Mesothelial cell of epicardium (in vitro differentiated cells): Measurements from ENCODE around the gene TM4SF20. TPM values are rescaled to one million over a fixed set of nuclear protein-coding genes. Genes with fewer than 3 reads are reported as not detected.

Experiments
- DNase-seq, 2 experiments: peaks; one replicate each; pipeline ENCODE4 v3.0.0; 2021; ENCODE audit warnings: low spot score in 2 of 2; ENCODE audit not compliant: unreplicated experiment in 2 of 2
- H3K27ac Mint-ChIP-seq: 2 replicates; pipeline ENCODE4 v1.8.0; 2021; ENCODE audit warnings: mixed read lengths
- H3K27me3 Mint-ChIP-seq: 2 replicates; pipeline ENCODE4 v1.8.0; 2021; ENCODE audit warnings: low read depth, mixed read lengths
- H3K36me3 Mint-ChIP-seq: 2 replicates; pipeline ENCODE4 v1.8.0; 2021; ENCODE audit warnings: mixed read lengths
- H3K4me1 Mint-ChIP-seq: 2 replicates; pipeline ENCODE4 v1.8.0; 2021; ENCODE audit warnings: mixed read lengths
- H3K4me3 Mint-ChIP-seq: 2 replicates; pipeline ENCODE4 v1.8.0; 2021; ENCODE audit warnings: mild to moderate bottlenecking, moderate library complexity, mixed read lengths
- H3K9me3 Mint-ChIP-seq: 2 replicates; pipeline ENCODE4 v1.8.0; 2021; ENCODE audit warnings: mixed read lengths
- CTCF ChIP-seq: fragments of 200-600 bp; sonication (generic); IDR thresholded peaks from one replicate; pipeline ENCODE4 v1.5.0; 2021; ENCODE audit warnings: antibody characterized with exemption; ENCODE audit not compliant: unreplicated experiment
- total RNA-seq: library from RNA; stranded (reverse); gene quantifications from 3 replicates; pipeline ENCODE4 v1.2.1, GENCODE V29; 2021

TM4SF20 gene
- total RNA-seq, 1 donor from 2014 or later = not detected

DNA sequence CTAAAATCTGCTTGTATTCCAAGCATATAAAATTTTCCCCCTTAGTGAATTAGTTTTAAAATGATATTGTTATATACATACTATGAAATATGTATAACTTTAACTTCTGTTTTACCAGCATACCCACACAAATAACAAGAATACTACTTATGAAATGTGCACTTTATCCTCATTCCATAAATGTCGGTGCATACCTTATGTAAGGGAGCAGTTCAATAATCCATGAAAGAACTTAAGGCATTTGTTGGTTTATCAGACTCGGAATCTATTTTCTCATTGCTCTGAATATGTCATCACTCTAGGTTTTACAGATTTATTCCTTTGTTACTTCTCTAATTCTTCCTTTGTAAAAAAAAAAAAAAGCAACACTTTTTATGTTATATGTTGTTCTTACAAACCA, 66.5 kb downstream of the TM4SF20 start:
- Mint-ChIP-seq H3K27me3 (no peaks in the 10 kb centered on the region), H3K9me3 (peaks cover 2% of the 10 kb centered on the region), H3K27ac (no peak overlapping the region), H3K4me3 (no peak overlapping the region), H3K36me3 (no peaks in the 10 kb centered on the region), H3K4me1 (no peaks in the 10 kb centered on the region)
- no peak for DNase-seq
- no peak for TF ChIP-seq CTCF

Other genes with a start within 250 kb of the TM4SF20 start
- 0.11 to 0.18 TPM (median 0.11 TPM) in 3 replicates for gene COL4A4, start 215.1 kb downstream of the TM4SF20 start, total RNA-seq
- gene COL4A3, start 214.7 kb downstream of the TM4SF20 start, total RNA-seq = not detected in 3 replicates
- gene MFF, start 54.1 kb downstream of the TM4SF20 start, total RNA-seq = 90.2 to 93.9 TPM (median 93.3 TPM) in 3 replicates
- not detected in 3 replicates for gene SCYGR1, start 8.6 kb upstream of the TM4SF20 start, total RNA-seq
- 59.3 to 62.5 TPM (median 60.9 TPM) in 3 replicates for gene AGFG1, start 92.8 kb upstream of the TM4SF20 start, total RNA-seq
- gene SCYGR2, start 219.6 kb upstream of the TM4SF20 start, total RNA-seq = not detected in 3 replicates
- not detected in 3 replicates for gene SCYGR3, start 235.5 kb upstream of the TM4SF20 start, total RNA-seq
- gene SCYGR4, start 238.2 kb upstream of the TM4SF20 start, total RNA-seq = not detected in 3 replicates